Neuron (in vitro differentiated cells): ENCODE results near the gene NBEAL2.

Experiments
- H2AFZ ChIP-seq: one replicate; pipeline ENCODE4 v1.6.1; 2013; ENCODE audit warnings: low read depth, mild to moderate bottlenecking, inconsistent platforms, low read length, moderate library complexity
- H3K27me3 ChIP-seq: one replicate; pipeline ENCODE4 v1.6.1; 2013; ENCODE audit warnings: low read length; ENCODE audit not compliant: insufficient read depth
- H3K36me3 ChIP-seq: one replicate; pipeline ENCODE4 v1.6.1; 2013; ENCODE audit warnings: low read length; ENCODE audit not compliant: insufficient read depth
- H3K4me1 ChIP-seq: one replicate; pipeline ENCODE4 v1.6.1; 2013; ENCODE audit warnings: low read length; ENCODE audit not compliant: insufficient read depth
- H3K4me3 ChIP-seq: 2 replicates; pipeline ENCODE4 v1.5.1; 2013; ENCODE audit warnings: mild to moderate bottlenecking, low read length, moderate library complexity
- H3K9me3 ChIP-seq: one replicate; pipeline ENCODE4 v1.6.1; 2013; ENCODE audit warnings: low read length

Gene NBEAL2

DNA sequence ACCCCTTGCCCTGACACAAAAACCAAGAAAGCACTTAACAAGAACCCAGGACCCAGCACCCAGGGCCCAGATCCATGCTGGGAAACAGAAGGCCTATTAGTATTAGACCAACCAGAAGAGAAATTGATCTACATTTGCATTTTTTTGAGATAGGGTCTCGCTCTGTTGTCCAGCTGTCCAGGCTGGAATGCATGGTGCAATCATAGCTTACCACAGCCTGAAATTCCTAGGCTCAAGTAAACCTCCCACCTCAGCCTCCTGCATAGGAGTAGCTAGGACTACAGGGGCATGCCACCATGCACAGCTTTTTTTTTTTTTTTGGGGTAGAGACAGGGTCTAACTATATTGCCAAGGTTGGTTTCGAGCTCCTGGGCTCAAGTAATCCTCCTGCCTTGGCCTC lies 29.3 kb upstream of the NBEAL2 start:
- Histone ChIP-seq H3K4me1 (peaks cover 13% of the 10 kb centered on the region), H3K27me3 (no peaks in the 10 kb centered on the region), H3K36me3 (peaks cover 17% of the 10 kb centered on the region), H3K4me3 (no peak overlapping the region), H2AFZ (no peak overlapping the region), H3K9me3 (peaks cover 9% of the 10 kb centered on the region)

DNA sequence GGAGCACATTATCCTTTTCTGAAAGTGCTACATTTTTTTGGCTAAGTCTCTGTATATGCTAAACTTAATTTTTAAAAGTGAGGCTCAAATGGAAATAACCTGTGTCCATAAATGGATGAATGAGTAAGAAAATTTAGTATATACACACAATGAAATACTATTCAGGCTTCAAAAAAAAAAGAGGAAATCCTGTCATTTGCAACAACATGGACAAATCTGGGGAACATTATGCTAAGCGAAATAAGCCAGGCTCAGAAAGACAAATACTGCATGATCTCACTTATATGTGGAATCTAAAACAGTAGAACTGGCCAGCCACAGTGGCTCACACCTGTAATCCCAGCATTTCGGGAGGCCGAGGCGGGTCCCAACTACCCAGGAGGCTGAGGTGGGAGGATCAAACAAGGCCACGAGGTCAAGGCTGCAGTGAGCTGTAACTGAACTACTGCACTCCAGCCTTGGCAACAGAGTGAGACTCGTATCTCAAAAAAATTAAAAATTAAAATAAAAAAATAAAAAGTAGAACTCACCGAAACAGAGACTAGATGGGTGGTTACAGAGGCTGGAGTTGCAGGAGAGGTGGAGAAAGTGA lies 28.7 kb upstream of the NBEAL2 start:
- Histone ChIP-seq H2AFZ (no peak overlapping the region), H3K9me3 (peaks cover 9% of the 10 kb centered on the region), H3K4me1 (peaks cover 13% of the 10 kb centered on the region), H3K4me3 (no peak overlapping the region), H3K27me3 (no peaks in the 10 kb centered on the region), H3K36me3 (peaks cover 17% of the 10 kb centered on the region)

DNA sequence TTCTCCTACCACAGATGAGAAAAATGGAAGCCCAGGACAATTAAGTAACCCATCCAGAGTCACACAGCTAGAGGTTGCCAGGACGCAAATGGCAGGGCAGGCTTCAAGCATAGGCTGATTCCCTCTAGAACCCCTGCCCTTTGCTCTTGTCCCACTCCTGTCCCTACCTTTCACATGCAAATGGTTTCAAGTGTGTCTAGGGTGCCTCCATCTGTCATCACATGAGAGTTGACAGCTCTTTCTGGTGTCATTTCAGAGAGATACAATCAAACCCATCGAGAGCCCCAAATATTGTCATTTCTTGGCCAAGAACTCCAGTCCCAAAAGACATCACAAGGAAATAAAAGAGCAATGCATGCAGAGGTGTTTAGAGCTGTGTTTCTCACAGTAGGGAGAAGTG lies 26.7 kb upstream of the NBEAL2 start:
- Histone ChIP-seq H3K4me1 (peaks cover 13% of the 10 kb centered on the region), H3K36me3 (peaks cover 4% of the 10 kb centered on the region), H3K9me3 (no peaks in the 10 kb centered on the region), H3K4me3 (no peak overlapping the region), H3K27me3 (no peaks in the 10 kb centered on the region), H2AFZ (no peak overlapping the region)

DNA sequence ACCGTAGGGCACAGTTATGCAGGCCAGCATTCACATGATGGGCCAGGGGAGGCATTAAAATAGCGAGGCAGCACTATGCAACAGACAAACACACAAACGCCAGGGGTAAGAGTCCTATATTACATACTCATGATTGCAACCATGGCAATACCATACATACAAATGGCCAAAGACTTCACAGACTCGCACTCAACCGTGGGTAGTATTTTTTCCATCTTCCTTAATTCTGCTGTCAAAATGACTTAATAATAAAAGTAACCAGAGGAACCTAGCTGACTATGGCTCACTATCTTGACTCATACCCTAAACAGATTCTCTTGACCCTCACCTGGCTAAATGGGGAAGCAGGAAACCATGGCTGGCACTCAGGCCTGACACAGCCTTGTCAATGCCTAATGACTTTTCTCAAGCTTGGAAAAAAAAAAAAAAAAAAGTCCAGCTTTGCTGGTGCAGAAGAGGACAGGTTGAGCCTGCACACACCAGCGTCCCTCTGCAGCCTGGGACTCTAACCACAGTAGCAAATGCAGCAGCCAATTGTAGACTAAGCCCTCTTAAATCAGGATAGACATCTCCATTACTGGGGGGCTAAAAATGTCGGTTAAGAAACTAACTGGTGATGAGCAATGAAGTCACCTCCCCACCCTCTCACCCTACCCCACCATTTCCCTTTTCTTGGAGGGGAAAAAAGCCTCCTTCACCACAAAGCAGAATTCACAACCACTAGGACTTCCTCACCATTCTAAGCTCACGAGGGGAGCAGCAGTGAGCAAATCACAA lies 26.0 kb upstream of the NBEAL2 start:
- Histone ChIP-seq H3K4me1 (peaks cover 13% of the 10 kb centered on the region), H3K4me3 (no peak overlapping the region), H3K27me3 (no peaks in the 10 kb centered on the region), H3K36me3 (no peaks in the 10 kb centered on the region), H2AFZ (no peak overlapping the region), H3K9me3 (no peaks in the 10 kb centered on the region)

DNA sequence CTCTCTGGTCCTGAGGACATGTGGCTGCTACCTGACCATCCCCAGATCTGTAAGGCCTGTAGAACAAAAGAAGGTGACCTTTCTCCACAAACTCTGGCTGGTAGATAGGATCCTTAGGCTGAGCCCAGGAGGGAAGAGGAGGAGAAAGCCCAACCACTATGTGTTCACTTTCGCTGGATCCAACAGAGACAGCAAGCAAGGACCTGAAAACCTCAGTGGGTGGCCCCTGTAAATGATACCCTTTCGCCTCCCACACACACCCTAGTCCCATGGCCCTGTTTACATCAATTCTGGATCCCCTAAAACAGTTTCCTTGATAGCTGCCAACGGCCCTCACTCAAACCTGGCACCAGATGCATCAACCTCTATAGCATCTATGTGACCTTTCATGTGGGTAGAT lies 25.3 kb upstream of the NBEAL2 start:
- Histone ChIP-seq H3K36me3 (no peaks in the 10 kb centered on the region), H3K4me1 (peaks cover 13% of the 10 kb centered on the region), H3K4me3 (no peak overlapping the region), H3K9me3 (no peaks in the 10 kb centered on the region), H3K27me3 (no peaks in the 10 kb centered on the region), H2AFZ (no peak overlapping the region)

DNA sequence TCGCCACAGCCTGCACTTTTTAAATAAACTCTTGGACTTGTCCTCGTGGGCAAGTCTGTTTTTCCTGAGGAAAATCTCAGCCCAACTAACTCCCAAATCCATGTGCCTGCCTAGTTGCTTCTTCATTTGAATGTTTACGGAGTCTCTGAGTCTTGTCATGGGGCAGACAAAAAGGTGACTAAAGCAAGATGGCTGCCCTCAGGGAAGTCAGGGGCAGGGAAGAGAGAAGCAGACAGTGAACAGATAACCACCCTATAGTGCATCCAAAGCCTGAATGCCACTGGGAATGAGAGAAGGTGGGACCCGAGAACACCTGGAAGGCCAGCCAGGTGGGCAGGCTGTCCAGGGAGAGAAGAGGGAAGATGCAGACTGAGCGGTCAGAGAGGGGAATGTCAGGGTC lies 24.3 kb upstream of the NBEAL2 start:
- Histone ChIP-seq H3K9me3 (no peaks in the 10 kb centered on the region), H3K4me3 (no peak overlapping the region), H3K36me3 (no peaks in the 10 kb centered on the region), H3K4me1 (peaks cover 17% of the 10 kb centered on the region), H3K27me3 (no peaks in the 10 kb centered on the region), H2AFZ (no peak overlapping the region)

DNA sequence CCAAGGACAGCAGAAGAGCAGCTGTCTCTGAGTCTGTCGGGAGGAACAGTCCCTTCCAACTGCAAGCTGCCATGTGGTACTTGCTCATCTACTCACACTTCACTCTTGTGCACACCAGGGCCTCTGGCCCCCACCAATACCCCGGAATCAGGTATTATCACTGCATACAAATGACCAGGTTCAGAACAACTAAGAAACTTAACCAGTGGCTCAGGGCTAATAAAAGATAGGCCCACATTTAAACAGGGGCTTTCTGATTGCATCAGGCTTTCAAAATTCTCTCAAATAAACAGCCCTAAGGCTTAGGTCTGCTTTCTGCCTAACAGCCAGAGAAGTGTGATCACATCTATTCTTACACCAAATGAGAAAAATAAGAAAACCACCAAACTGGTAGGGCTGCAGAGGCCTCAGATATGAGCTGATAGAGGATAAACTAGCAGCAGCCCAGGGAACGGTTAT lies 23.6 kb upstream of the NBEAL2 start:
- H3K4me1 ChIP-seq: peaks cover 24% of the 10 kb centered on the region
- no peak overlapping the region for H2AFZ ChIP-seq
- H3K4me3 ChIP-seq: no peak overlapping the region
- no peaks in the 10 kb centered on the region for H3K9me3 ChIP-seq
- H3K27me3 ChIP-seq: no peaks in the 10 kb centered on the region
- H3K36me3 ChIP-seq: no peaks in the 10 kb centered on the region

DNA sequence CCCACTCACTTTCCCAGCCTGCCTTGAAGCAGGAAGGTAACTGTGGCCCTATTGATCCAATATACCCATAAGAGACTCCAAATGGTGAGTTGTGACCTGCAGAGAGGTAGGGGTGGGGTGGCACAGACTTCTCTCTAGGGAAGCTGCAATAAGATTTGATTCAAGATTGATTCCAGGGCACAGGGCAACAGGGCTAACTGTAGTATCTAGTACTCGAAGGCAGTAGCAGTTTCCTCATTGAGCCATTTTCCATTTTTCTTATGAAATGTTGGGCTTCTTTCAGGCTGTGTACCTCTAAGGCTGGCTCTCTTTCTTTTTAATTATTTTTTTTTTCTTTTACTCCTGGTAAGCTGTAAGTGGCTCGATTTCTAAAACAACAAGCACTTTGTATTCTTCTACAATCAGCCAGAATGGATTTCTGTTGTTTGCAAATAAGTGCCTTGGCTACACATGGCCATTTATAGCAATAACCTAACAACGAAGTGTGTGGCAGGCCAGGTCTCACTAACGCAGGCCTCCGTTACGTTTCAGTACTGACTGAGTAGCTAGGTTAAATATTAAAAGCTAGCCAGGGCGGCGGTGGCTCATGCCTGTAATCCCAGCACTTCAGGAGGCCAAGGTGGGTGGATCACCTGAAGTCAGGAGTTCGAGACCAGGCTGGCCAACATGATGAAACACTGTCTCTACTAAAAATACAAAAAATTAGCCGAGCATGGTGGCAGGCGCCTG lies 22.2 kb upstream of the NBEAL2 start:
- no peak overlapping the region for H2AFZ ChIP-seq
- peaks cover 28% of the 10 kb centered on the region for H3K4me1 ChIP-seq
- H3K36me3 ChIP-seq: no peaks in the 10 kb centered on the region
- H3K4me3 ChIP-seq: no peak overlapping the region
- H3K9me3 ChIP-seq: no peaks in the 10 kb centered on the region
- no peaks in the 10 kb centered on the region for H3K27me3 ChIP-seq

DNA sequence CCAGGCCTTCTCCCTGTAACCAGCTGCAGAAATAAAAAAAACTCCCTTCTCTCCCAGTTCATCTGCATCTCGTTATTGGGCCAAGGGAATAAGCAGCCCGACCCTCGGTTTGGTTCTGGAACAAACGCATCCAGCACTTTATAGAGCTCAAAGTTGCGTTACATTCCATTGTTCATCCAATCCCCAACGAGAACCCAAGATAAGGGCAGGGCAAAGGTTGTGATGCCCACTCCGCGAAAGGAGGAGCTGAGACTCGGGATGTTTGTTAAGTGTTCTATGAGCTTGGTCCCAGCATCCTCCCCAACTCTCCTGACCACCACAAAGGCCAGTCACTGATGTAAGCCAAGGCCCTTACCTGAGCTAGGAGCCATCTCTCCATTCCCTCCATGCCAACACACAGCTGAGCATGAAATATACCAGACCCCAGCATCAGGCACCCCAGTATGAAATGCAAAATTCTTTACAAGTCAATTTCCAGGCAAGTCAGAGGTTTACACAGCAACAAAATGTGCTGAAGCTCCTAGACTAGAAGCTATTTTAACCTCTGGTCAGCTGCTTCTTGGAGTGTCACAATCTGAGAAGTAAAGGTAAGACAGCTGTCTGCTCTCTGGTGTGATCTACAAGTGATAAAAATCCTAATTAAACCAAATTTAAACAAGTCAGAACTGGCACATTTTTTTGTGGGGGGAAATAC lies 20.9 kb upstream of the NBEAL2 start:
- Histone ChIP-seq H3K4me3 (no peak overlapping the region), H3K36me3 (peaks cover 5% of the 10 kb centered on the region), H2AFZ (no peak overlapping the region), H3K4me1 (peaks cover 18% of the 10 kb centered on the region), H3K9me3 (peaks cover 5% of the 10 kb centered on the region), H3K27me3 (no peaks in the 10 kb centered on the region)

DNA sequence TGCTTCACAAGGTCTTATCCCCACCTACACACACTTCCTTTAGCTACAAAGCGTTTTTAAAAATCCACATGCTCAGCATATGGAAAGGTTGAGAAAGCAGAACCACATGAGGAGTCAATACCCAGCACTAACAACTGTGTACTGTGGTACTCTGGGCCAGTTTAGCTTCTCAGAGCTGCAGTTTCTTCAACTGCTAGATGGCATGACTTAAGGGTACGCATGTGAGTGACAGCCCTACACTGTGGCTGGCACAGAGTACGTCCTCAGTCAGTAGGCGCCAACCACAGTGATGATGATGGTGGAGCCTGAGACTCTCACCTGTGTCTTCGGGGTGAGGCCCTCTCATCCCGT lies 20.3 kb upstream of the NBEAL2 start:
- Histone ChIP-seq H3K9me3 (peaks cover 5% of the 10 kb centered on the region), H3K4me3 (no peak overlapping the region), H3K36me3 (peaks cover 5% of the 10 kb centered on the region), H3K4me1 (peaks cover 15% of the 10 kb centered on the region), H3K27me3 (no peaks in the 10 kb centered on the region), H2AFZ (no peak overlapping the region)

DNA sequence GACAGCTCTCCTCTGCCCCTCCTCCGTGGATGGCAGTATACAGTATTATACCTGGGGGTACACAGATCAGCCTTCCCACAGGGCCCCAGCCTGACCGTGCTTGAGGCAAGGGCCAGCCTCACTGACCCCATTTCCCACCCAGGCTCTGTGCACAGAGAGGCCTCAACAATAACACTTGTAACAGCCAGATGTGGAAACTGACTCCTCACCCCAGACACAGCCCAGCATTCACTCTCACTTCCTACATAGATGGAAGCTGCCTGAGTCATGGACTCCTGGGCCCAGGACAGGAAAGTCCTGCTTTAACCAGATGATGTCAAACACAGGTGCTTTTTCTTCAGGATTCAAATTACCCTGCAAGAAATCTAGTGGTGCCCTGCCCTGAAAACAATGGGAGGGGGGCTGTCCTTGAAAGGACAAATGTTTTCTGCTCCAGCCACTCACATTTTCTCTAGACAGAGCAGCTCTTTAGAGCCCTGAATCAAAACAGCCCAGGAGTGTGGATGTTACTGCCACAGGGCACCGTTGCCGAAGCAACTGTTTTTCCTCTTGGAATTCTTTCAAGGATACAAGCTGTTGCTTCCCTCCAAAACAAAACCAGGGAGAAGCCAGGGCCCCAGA lies 19.3 kb upstream of the NBEAL2 start:
- Histone ChIP-seq H3K27me3 (no peaks in the 10 kb centered on the region), H2AFZ (no peak overlapping the region)

DNA sequence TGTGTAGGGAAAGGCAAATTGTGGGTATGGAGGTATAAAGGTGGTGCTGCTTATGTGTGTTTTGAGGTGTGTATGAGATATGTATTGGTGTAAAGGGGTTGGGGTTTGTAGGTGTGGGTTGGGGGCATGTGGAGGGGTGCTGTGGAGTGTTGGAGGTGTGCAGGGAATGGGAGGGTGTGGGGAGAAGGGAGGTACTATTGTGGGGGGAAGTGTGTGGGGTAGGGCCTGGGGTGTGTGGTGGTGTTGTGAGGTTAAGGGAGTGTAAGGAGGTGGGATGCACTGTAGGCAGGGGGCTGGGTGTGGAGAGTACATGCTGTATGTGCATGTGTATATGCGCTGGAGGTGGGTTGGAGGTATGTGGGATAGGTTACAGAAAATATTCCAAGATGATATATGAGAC lies 18.6 kb upstream of the NBEAL2 start:
- no peaks in the 10 kb centered on the region for H3K27me3 ChIP-seq
- H3K9me3 ChIP-seq: peaks cover 7% of the 10 kb centered on the region
- peaks cover 13% of the 10 kb centered on the region for H3K36me3 ChIP-seq
- H3K4me1 ChIP-seq: peaks cover 15% of the 10 kb centered on the region
- no peak overlapping the region for H3K4me3 ChIP-seq
- H2AFZ ChIP-seq: no peak overlapping the region

More for the DNA sequence above, 19.3 kb upstream of the NBEAL2 start:
- H3K36me3 ChIP-seq: peaks cover 8% of the 10 kb centered on the region
- peaks cover 15% of the 10 kb centered on the region for H3K4me1 ChIP-seq
- H3K9me3 ChIP-seq: peaks cover 5% of the 10 kb centered on the region
- no peak overlapping the region for H3K4me3 ChIP-seq
